ENCODE measurements around the gene FKBP8.
A peak's percentile ranks its signal among the peaks of the same experiment; 100 is the strongest.

The FKBP8 gene

GRCh38 chr19:18502246-18502637, 41.1 kb downstream of the FKBP8 start:
- no peak for DNase-seq (ENCODE audit: low read depth)

- no peak for DNase-seq (ENCODE audit: low read depth)
These were observed 41.5 kb downstream of the FKBP8 start for GRCh38 chr19:18501832-18502231.

GRCh38 chr19:18501351-18501750, 42.0 kb downstream of the FKBP8 start:
- DNase-seq (ENCODE audit: low read depth): no peak

- no peak for DNase-seq (ENCODE audit: low read depth)
These were observed 42.6 kb downstream of the FKBP8 start for GRCh38 chr19:18500799-18501198.

- DNase-seq (ENCODE audit: low read depth): no peak
These were observed 43.0 kb downstream of the FKBP8 start for GRCh38 chr19:18500376-18500775.

GRCh38 chr19:18499055-18499775, 44.2 kb downstream of the FKBP8 start:
- DNase-seq (ENCODE audit: low read depth): peak; percentile 43

- peak; percentile 32 for DNase-seq (ENCODE audit: low read depth)
These were observed 46.5 kb downstream of the FKBP8 start for GRCh38 chr19:18496980-18497256.

- peak; percentile 86 for DNase-seq (ENCODE audit: low read depth)
These were observed 47.0 kb downstream of the FKBP8 start for GRCh38 chr19:18496167-18496979.

- no peak for DNase-seq (ENCODE audit: low read depth)
These were observed 48.0 kb downstream of the FKBP8 start for GRCh38 chr19:18495204-18495911.

GRCh38 chr19:18494267-18494607, 49.1 kb downstream of the FKBP8 start:
- DNase-seq (ENCODE audit: low read depth): peak; percentile 57

- DNase-seq (ENCODE audit: low read depth): no peak
These were observed 49.7 kb downstream of the FKBP8 start for GRCh38 chr19:18493440-18494266.

GRCh38 chr19:18491995-18492953, 51.1 kb downstream of the FKBP8 start:
- no peak for DNase-seq (ENCODE audit: low read depth)

- DNase-seq (ENCODE audit: low read depth): no peak
These were observed 52.6 kb downstream of the FKBP8 start for GRCh38 chr19:18490728-18491127.

- DNase-seq (ENCODE audit: low read depth): no peak
These were observed 53.7 kb downstream of the FKBP8 start for GRCh38 chr19:18489627-18490184.

GRCh38 chr19:18488838-18489626, 54.3 kb downstream of the FKBP8 start:
- no peak for DNase-seq (ENCODE audit: low read depth)

GRCh38 chr19:18488403-18488723, 55.0 kb downstream of the FKBP8 start:
- DNase-seq (ENCODE audit: low read depth): peak; percentile 50

- no peak for DNase-seq (ENCODE audit: low read depth)
These were observed 55.6 kb downstream of the FKBP8 start for GRCh38 chr19:18487576-18488402.

- no peak for DNase-seq (ENCODE audit: low read depth)
These were observed 56.6 kb downstream of the FKBP8 start for GRCh38 chr19:18486746-18487145.

GRCh38 chr19:18484992-18485391, 58.4 kb downstream of the FKBP8 start:
- no peak for DNase-seq (ENCODE audit: low read depth)

Data from EH (cell line).